Prostate gland (tissue), 2 donors: Measurements from ENCODE around the gene BMX. TPM values are rescaled to one million over a fixed set of nuclear protein-coding genes. Genes with fewer than 3 reads are reported as not detected.

Experiments
- DNase-seq: peaks from one replicate; pipeline ENCODE4 v3.0.0-alpha.2; 2019; ENCODE audit warnings: low spot score
- H3K27ac ChIP-seq, 2 donors: fragments of 200-600 bp; sonication (generic); 2 replicates each; pipeline ENCODE4 v1.5.1; 2017 to 2019
- H3K27me3 ChIP-seq: fragments of 200-600 bp; sonication (generic); replicated peaks from 2 replicates; pipeline ENCODE4 v1.5.1; 2019; ENCODE audit not compliant: insufficient read depth
- H3K36me3 ChIP-seq, 2 donors: fragments of 200-600 bp; sonication (generic); 1 replicate in 1 of 2; 2 replicates in 1 of 2; pipeline versions ENCODE4 v1.5.1 to v1.8.1; 2017 to 2019
- H3K4me1 ChIP-seq: fragments of 200-600 bp; sonication (generic); replicated peaks from 2 replicates; pipeline ENCODE4 v1.5.1; 2019
- H3K4me3 ChIP-seq, 2 donors: fragments of 200-600 bp; sonication (generic); 2 replicates each; pipeline ENCODE4 v1.5.1; 2017 to 2019
- H3K9me3 ChIP-seq: fragments of 200-600 bp; sonication (generic); 2 replicates; pipeline ENCODE4 v1.5.1; 2017
- CTCF ChIP-seq, 4 experiments: fragments of 200-600 bp in 2 of 4; fragments of 450-650 bp in 2 of 4; sonication (generic) in 2 of 4; IDR thresholded peaks; 1 replicate in 3 of 4; 2 replicates in 1 of 4; pipeline ENCODE4 v1.5.1; 2016 to 2019; ENCODE audit warnings: antibody characterized with exemption in 4 of 4, mild to moderate bottlenecking in 2 of 4, moderate library complexity in 2 of 4
- POLR2A ChIP-seq: fragments of 450-650 bp; IDR thresholded peaks from one replicate; pipeline ENCODE4 v1.6.1; 2016; ENCODE audit warnings: antibody characterized with exemption, mild to moderate bottlenecking
- POLR2AphosphoS5 ChIP-seq: sonication (generic); formaldehyde crosslinking; IDR thresholded peaks from one replicate; pipeline ENCODE4 v1.6.1; 2017; ENCODE audit warnings: antibody characterized with exemption
- WGBS: methylation state at CpG from one replicate; pipeline ENCODE4 v1.1.5; 2018; 5-methylcytosine and 5-hydroxymethylcytosine counted together
- intact Hi-C: fragments of 100-400 bp; cut with DNase I; formaldehyde crosslinking; loops from one replicate; pipeline ENCODE4 v1.14.2; 2022
- total RNA-seq, 2 donors: library from RNA; depleted of rRNA; stranded (reverse); fragments of >200 nt; gene quantifications; one replicate each; pipeline ENCODE4 v1.1.0, GENCODE V29; 2016

The BMX gene
- total RNA-seq, 2 donors from 2014 or later: 0.14 to 1.2 TPM

- Histone ChIP-seq H3K36me3 (no peaks in the 10 kb centered on the region), H3K4me1 (no peaks in the 10 kb centered on the region), H3K27me3 (no peaks in the 10 kb centered on the region), H3K9me3 (no peaks in the 10 kb centered on the region), H3K27ac (peak within 1 kb of the TSS; percentile 60 to 65), H3K4me3 (peak within 1 kb of the TSS; percentile 34 to 37)
- WGBS: 12% methylated on average over 26 of the region's 47 CpGs
- peak; percentile 75 for DNase-seq
- peak in 3 of 4 experiments; percentile 19 to 46 (median 41) for TF ChIP-seq CTCF (IDR thresholded peaks at IDR 0.05)
- TF ChIP-seq POLR2A: peak; percentile 27
- TF ChIP-seq POLR2AphosphoS5: peak; percentile 32
- intact Hi-C loops: loop anchor here (10.0 kb wide), 1 partner anchor 181 kb away; no protein-coding TSS in a partner anchor
Measured at GRCh38 chrX:15493118-15493962, 7.3 kb upstream of the BMX start, which contains the start of gene PIR. TSS of gene PIR (minus strand) at chrX:15493333. CDS start at chrX:15491257, 2,076 bp downstream.

GRCh38 chrX:15495801-15496200 is 4.8 kb upstream of the BMX start:
- Histone ChIP-seq H3K36me3 (no peaks in the 10 kb centered on the region), H3K4me3 (no peak overlapping the region), H3K9me3 (no peaks in the 10 kb centered on the region), H3K27ac (no peak overlapping the region), H3K27me3 (no peaks in the 10 kb centered on the region), H3K4me1 (no peaks in the 10 kb centered on the region)
- 100% methylated on average over 4 of the region's 4 CpGs for WGBS
- TF ChIP-seq POLR2AphosphoS5: no peak
- TF ChIP-seq CTCF (IDR thresholded peaks at IDR 0.05): no peak
- TF ChIP-seq POLR2A: no peak
- intact Hi-C loops: loop anchor here (10.0 kb wide), 1 partner anchor 179 kb away; no protein-coding TSS in a partner anchor
- DNase-seq: no peak

GRCh38 chrX:15496824-15497223 is 3.8 kb upstream of the BMX start:
- Histone ChIP-seq H3K36me3 (no peaks in the 10 kb centered on the region), H3K4me3 (no peak overlapping the region), H3K9me3 (no peaks in the 10 kb centered on the region), H3K27me3 (no peaks in the 10 kb centered on the region), H3K4me1 (no peaks in the 10 kb centered on the region), H3K27ac (no peak overlapping the region)
- TF ChIP-seq CTCF (IDR thresholded peaks at IDR 0.05): no peak
- TF ChIP-seq POLR2A: no peak
- TF ChIP-seq POLR2AphosphoS5: no peak
- DNase-seq: no peak
- intact Hi-C loops: loop anchor here (10.0 kb wide), 1 partner anchor 178 kb away; no protein-coding TSS in a partner anchor
- 26% methylated on average over 4 of the region's 4 CpGs for WGBS

- H3K27ac ChIP-seq: no peak overlapping the region
- 37% methylated on average over 4 of the region's 4 CpGs for WGBS
- no peaks in the 10 kb centered on the region for H3K4me1 ChIP-seq
- H3K4me3 ChIP-seq: no peak overlapping the region
- H3K36me3 ChIP-seq: no peaks in the 10 kb centered on the region
- no peak for TF ChIP-seq POLR2AphosphoS5
- no peak for TF ChIP-seq POLR2A
- TF ChIP-seq CTCF (IDR thresholded peaks at IDR 0.05): peak in 3 of 4 experiments; percentile 35 to 46 (median 39)
- peak; percentile 5 for DNase-seq
- H3K9me3 ChIP-seq: no peaks in the 10 kb centered on the region
- no peaks in the 10 kb centered on the region for H3K27me3 ChIP-seq
- intact Hi-C loops: loop anchor here (10.0 kb wide), 1 partner anchor 177 kb away; no protein-coding TSS in a partner anchor
Measured at GRCh38 chrX:15497865-15498264, 2.7 kb upstream of the BMX start.
